ENCODE data around the gene WNT10A. TPM values are rescaled to one million over a fixed set of nuclear protein-coding genes. Genes with fewer than 3 reads are reported as not detected.

Gene WNT10A
- total RNA-seq, 4 donors from 2014 or later = 0.15 to 0.97 TPM; not detected in 2

DNA sequence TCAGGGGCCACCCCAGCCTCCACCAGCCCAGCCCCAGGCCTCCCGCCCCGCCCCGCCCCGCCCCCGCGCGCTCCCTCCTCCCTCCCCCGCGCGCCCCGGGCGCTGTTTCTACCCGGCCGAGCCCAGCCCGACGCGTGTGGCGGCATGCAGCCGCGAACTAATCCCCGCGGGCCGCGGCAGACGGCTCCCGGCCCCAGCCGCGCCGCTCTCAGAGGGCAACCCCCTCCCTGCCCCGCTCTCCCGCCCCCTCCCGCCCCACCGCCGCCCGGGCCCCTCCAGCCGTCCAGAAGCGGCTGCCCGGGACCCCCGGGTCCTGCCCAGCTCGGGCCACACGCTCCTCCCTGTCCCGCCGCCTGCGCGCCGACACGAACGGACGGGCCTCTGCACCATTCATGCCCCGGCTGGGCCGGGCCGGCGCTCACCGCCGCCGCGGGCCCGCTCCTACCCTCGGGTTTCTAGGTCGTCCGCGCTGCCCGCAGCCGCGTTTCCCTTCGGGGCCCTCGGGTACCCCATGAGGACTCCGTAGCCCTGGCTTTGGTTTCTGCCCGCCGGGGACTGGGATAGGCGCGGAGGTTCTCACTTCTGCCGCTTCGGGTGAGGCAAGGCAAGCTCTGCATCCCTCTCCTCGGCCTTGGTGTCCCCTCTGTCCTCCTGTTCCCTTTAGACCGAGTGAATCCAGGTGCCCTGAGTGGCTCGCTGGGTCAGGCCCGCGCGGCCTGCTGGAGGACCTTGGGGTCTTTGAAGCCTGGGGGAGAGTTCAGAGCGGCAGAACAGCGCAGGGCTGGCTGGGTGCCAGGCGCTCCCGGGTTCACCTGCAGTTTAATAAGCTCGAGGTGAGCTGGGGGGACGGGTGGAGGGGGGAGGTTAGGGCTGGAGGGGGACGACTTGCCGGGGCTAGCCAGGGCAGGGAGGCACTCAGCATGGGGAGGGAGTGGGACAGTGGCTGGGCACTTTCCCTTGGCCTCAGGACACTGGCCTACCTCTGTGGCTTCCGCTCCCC, 3.1 kb downstream of the WNT10A start:
- Histone ChIP-seq H3K4me1 (peaks cover 0 to 12% of the 10 kb centered on the region in 2 donors), H3K9me3 (no peaks in the 10 kb centered on the region), H3K4me3 (peak overlapping the region; percentile 3 to 31), H3K36me3 (no peaks in the 10 kb centered on the region), H3K27ac (no peak overlapping the region), H3K27me3 (peaks cover 11 to 25% of the 10 kb centered on the region in 2 donors)
- intact Hi-C loops (cut with DNase I; ENCODE audit: low total_unique reads) = no loop called here
- DNase-seq = no peak
- TF ChIP-seq POLR2A (IDR thresholded peaks at IDR 0.05) = no peak
- TF ChIP-seq, protein P1, sequence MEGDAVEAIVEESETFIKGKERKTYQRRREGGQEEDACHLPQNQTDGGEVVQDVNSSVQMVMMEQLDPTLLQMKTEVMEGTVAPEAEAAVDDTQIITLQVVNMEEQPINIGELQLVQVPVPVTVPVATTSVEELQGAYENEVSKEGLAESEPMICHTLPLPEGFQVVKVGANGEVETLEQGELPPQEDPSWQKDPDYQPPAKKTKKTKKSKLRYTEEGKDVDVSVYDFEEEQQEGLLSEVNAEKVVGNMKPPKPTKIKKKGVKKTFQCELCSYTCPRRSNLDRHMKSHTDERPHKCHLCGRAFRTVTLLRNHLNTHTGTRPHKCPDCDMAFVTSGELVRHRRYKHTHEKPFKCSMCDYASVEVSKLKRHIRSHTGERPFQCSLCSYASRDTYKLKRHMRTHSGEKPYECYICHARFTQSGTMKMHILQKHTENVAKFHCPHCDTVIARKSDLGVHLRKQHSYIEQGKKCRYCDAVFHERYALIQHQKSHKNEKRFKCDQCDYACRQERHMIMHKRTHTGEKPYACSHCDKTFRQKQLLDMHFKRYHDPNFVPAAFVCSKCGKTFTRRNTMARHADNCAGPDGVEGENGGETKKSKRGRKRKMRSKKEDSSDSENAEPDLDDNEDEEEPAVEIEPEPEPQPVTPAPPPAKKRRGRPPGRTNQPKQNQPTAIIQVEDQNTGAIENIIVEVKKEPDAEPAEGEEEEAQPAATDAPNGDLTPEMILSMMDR (IDR thresholded peaks at IDR 0.05) = no peak

DNA sequence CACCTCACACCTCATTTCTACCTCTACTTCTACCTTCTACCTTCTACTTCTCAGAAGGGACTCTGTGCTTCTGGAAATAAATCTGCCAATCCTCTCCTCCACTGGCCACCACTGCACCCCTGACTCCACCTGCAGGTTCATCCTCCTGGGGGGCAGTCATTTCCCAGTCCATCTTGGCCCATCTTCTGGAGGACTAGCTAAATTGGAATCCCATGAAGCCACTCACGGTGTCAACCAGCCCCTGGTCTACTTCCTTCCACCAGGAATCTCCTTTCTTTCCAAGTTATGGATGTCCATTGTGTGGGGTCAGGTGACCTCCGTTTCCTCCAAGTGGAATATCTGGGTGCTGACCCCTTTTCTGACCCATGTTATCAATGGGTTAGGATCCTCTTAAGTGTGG, 3.9 kb downstream of the WNT10A start:
- peaks cover 11 to 17% of the 10 kb centered on the region in 2 donors for H3K27me3 ChIP-seq
- intact Hi-C loops (cut with DNase I; ENCODE audit: low total_unique reads) = no loop called here
- no peak for DNase-seq

DNA sequence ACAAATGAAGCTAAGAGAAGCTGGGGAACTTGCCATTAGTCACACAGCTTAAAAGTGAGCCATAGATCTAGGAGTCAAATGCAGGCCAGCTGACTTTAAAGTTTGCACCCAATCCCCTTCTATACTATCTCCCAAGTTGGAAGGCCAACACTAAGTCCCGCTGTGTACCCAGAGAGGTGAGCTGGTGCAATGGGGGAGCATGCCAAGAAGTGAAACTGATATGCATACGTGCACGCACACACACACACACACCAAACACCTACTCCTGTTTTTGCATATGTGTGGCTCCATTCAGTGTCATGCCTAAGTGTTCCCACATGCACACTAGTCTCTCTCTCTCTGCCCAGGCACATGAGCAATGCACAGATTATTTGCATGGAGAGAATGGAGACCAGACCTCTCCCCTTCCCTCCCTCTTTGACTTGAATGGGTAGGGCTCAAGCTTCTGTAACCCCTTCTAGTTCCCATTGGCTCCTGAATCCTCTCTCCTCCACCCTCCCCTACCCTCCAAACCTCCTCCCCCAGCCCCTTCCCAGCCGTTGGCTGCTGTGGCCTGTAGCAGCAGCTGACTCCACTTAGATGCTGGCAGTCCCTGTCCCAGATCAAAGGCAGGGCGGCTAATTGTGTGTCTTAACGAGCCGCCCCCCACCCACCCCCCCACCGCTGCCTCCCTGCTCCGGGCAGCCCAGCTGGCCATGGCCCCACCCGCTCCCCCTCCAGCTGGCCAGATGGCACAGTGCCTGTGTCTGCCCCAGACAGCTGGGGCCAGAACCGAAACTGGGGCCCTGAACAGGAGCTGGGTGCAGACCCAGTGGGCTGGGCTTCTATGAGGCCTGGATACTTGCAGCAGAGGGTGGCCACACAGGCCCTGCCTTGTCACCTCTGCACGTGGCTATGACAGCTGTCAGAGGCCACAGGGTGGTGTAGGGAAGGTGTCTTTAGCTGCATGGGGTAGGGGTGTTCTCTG, 5.6 kb downstream of the WNT10A start:
- no peak for DNase-seq

More for the DNA sequence above, 3.9 kb downstream of the WNT10A start:
- H3K4me1 ChIP-seq = peaks cover 0 to 12% of the 10 kb centered on the region in 2 donors
- no peak overlapping the region for H3K27ac ChIP-seq
- no peak for TF ChIP-seq POLR2A (IDR thresholded peaks at IDR 0.05)
- TF ChIP-seq, protein P1 (IDR thresholded peaks at IDR 0.05) = no peak
- no peaks in the 10 kb centered on the region for H3K9me3 ChIP-seq
- H3K4me3 ChIP-seq = no peak overlapping the region
- H3K36me3 ChIP-seq = no peaks in the 10 kb centered on the region

DNA sequence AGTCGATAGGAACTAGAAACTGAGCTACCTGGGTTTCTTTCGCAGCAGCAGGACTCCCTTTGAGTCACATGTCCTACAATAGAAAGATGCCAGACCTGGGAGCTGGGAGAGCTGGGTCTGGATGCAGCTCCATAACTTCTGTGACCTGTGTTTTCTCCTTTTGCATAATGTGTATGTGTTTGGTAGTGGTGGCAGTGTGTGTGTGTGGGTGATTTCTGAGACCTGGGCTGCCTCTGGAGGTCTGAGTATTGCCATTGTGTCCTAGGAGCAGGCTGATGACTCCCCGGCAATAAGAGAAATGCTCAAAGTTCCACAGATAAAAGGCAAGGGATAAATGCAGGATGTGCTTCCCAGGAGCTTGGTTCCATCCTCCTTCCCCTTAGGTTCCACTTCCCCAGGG, 6.4 kb downstream of the WNT10A start:
- no peak for TF ChIP-seq POLR2A (IDR thresholded peaks at IDR 0.05)
- TF ChIP-seq, protein P1 (IDR thresholded peaks at IDR 0.05) = no peak
- H3K4me3 ChIP-seq = no peak overlapping the region
- no peak for DNase-seq
- peaks cover 0 to 12% of the 10 kb centered on the region in 2 donors for H3K4me1 ChIP-seq
- H3K9me3 ChIP-seq = no peaks in the 10 kb centered on the region
- intact Hi-C loops (cut with DNase I; ENCODE audit: low total_unique reads) = no loop called here
- H3K27ac ChIP-seq = no peak overlapping the region
- no peaks in the 10 kb centered on the region for H3K27me3 ChIP-seq
- H3K36me3 ChIP-seq = no peaks in the 10 kb centered on the region

More for the DNA sequence above, 5.6 kb downstream of the WNT10A start:
- Histone ChIP-seq H3K36me3 (no peaks in the 10 kb centered on the region), H3K27me3 (peaks cover 0 to 1% of the 10 kb centered on the region in 2 donors), H3K4me1 (peaks cover 0 to 12% of the 10 kb centered on the region in 2 donors), H3K27ac (no peak overlapping the region), H3K9me3 (no peaks in the 10 kb centered on the region), H3K4me3 (no peak overlapping the region)
- intact Hi-C loops (cut with DNase I; ENCODE audit: low total_unique reads) = no loop called here
- TF ChIP-seq POLR2A (IDR thresholded peaks at IDR 0.05) = no peak
- TF ChIP-seq, protein P1 (IDR thresholded peaks at IDR 0.05) = no peak
